K562 (cell line): ENCODE measurements around the gene SCMH1.

Experiments
- NR2C2 ChIP-seq, 2 experiments: fragments of 200-800 bp in 1 of 2; sonication (Bioruptor generic) in 1 of 2; sonication (generic) in 1 of 2; formaldehyde crosslinking in 1 of 2; IDR thresholded peaks; 2 replicates each; pipeline versions ENCODE4 v1.6.1 to v1.8.0; 2016 to 2022; ENCODE audit warnings: mild to moderate bottlenecking in 1 of 2, missing compliant biosample characterization in 1 of 2, missing genetic modification characterization in 1 of 2, missing genetic modification reagents in 1 of 2
- RNF2 ChIP-seq: sonication (generic); IDR thresholded peaks from 2 replicates; pipeline ENCODE4 v1.6.1; 2016
- ZNF274 ChIP-seq: IDR thresholded peaks from 2 replicates; pipeline ENCODE4 v1.6.1; 2011; ENCODE audit warnings: low read depth, mild to moderate bottlenecking, low read length, moderate library complexity, borderline replicate concordance

DNA sequence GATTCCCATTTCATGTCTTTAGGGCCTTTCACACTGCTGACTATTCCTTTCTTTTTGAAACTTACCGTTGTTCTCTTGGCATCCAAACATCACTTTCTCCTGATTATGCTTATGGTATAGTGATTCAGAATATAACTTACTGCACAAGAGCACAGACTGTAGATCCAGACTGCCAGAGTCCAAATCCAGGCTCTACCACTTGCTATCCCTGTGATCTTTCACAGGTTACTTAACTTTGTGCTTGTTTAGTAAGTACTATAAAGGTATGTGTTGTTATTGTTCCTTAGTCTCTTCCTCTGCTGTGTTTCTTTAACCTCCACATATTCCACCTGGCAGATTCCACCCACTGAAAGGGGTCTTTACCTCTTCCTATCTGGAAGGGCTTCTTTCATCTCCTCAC is 8.4 kb downstream of the SCMH1 start:
- TF ChIP-seq ZNF274 (no peak), RNF2 (no peak), NR2C2 (CRISPR knock-in tag; IDR thresholded peaks at IDR 0.05) (no peak), NR2C2 (tag; IDR thresholded peaks at IDR 0.05) (no peak)
